Measurements from ENCODE around the gene LECT2. TPM values are rescaled to one million over a fixed set of nuclear protein-coding genes. Genes with fewer than 3 reads are reported as not detected.

LECT2 gene
- total RNA-seq, 1 experiment from 2014 or later = not detected

DNA sequence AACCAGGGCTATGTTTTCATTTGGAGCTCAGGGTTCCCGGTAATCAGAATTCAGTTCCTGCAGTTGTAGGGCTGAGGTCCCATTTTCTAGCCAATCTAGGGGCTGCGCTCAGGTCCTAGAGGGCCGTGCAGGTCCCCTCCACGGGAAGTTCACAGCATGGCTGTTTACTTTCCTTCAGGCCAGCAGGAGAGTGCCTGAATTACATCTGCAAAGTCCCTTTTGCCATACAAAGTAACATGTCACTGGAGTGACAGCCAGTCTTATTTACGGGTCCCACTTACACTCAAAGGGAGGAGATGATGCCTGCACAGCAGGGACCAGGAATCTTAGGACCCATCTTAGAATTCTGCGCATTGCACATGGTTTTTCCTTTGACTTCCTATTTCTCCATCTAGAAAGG lies 44.1 kb upstream of the LECT2 start:
- ATAC-seq = no peak

DNA sequence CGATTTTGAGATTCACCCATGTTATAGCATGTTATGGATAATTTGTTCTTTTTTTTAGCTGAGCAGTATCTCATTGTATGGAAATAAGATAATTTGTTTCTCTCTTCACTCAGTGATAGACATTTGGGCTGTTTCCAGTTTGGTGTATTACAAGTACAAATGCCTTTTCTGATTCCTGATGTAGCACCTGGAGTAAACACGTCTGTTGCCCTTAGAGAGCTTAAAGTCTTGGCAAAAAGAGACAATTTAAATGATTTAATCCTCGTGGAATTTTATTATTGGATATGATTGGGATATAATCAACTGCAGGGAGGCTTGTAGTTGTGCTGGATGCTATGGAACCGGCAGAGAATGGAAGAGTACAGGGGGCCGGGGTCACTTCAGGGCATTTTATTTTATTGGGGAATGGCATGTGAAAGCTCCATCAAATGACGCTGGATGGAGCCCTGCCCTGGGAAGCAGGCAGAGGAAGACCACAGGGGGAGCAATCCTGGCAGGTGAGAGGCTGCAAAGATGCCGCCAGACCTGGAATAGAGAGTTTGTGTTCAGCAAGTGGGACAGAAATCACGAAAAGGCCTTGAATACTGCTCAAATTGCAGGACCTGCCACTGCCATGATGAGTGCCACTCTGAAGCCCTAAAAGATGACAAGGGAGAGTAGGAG lies 43.0 kb upstream of the LECT2 start:
- TF ChIP-seq, protein P1, sequence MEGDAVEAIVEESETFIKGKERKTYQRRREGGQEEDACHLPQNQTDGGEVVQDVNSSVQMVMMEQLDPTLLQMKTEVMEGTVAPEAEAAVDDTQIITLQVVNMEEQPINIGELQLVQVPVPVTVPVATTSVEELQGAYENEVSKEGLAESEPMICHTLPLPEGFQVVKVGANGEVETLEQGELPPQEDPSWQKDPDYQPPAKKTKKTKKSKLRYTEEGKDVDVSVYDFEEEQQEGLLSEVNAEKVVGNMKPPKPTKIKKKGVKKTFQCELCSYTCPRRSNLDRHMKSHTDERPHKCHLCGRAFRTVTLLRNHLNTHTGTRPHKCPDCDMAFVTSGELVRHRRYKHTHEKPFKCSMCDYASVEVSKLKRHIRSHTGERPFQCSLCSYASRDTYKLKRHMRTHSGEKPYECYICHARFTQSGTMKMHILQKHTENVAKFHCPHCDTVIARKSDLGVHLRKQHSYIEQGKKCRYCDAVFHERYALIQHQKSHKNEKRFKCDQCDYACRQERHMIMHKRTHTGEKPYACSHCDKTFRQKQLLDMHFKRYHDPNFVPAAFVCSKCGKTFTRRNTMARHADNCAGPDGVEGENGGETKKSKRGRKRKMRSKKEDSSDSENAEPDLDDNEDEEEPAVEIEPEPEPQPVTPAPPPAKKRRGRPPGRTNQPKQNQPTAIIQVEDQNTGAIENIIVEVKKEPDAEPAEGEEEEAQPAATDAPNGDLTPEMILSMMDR (conservative IDR thresholded peaks at IDR 0.05; ENCODE audit: low read depth, low read length) = no peak
- no peak for TF ChIP-seq EZH2 (IDR thresholded peaks at IDR 0.05; ENCODE audit: low read length, unreplicated experiment)
- TF ChIP-seq EZH2phosphoT487 (IDR thresholded peaks at IDR 0.05; ENCODE audit: borderline replicate concordance, low read length) = no peak
- no peaks in the 10 kb centered on the region for H3K79me2 ChIP-seq (ENCODE audit: low read length)
- no peak overlapping the region for H3K4me3 ChIP-seq (ENCODE audit: low read length)
- no peaks in the 10 kb centered on the region for H3K9me3 ChIP-seq (ENCODE audit: low read length)
- CTCF ChIA-PET = no interaction called here
- H3F3A ChIP-seq (ENCODE audit: low read length, unreplicated experiment) = no peaks in the 10 kb centered on the region
- H3K9me2 ChIP-seq (replicated peaks; ENCODE audit: low read length) = no peaks in the 10 kb centered on the region
- no TSS peak for BruUV-seq (replicated peaks)
- H3K27ac ChIP-seq (ENCODE audit: low read length) = no peak overlapping the region
- H3K4me2 ChIP-seq (ENCODE audit: low read length) = no peak overlapping the region
- H4K20me1 ChIP-seq (ENCODE audit: low read length) = no peaks in the 10 kb centered on the region
- no peak for DNase-seq
- H2AFZ ChIP-seq (ENCODE audit: low read length) = no peak overlapping the region
- intact Hi-C loops (cut with micrococcal nuclease) = no loop called here
- no peaks in the 10 kb centered on the region for H3K36me3 ChIP-seq (ENCODE audit: low read depth, low read length)
- H3K4me1 ChIP-seq (ENCODE audit: insufficient read depth, low read length) = peaks cover 23% of the 10 kb centered on the region
- ATAC-seq = no peak
- no peaks in the 10 kb centered on the region for H3K27me3 ChIP-seq (ENCODE audit: low read length)
- POLR2A ChIA-PET (ENCODE audit: unreplicated experiment) = no interaction called here
- H3K9ac ChIP-seq (ENCODE audit: low read length) = no peak overlapping the region

More for the DNA sequence above, 44.1 kb upstream of the LECT2 start:
- Histone ChIP-seq H3K27ac (ENCODE audit: low read length) (no peak overlapping the region), H3K9me3 (ENCODE audit: low read length) (no peaks in the 10 kb centered on the region), H3K4me3 (ENCODE audit: low read length) (no peak overlapping the region), H4K20me1 (ENCODE audit: low read length) (no peaks in the 10 kb centered on the region), H3F3A (ENCODE audit: low read length, unreplicated experiment) (no peaks in the 10 kb centered on the region), H3K79me2 (ENCODE audit: low read length) (no peaks in the 10 kb centered on the region), H3K4me2 (ENCODE audit: low read length) (no peak overlapping the region), H3K36me3 (ENCODE audit: low read depth, low read length) (no peaks in the 10 kb centered on the region), H2AFZ (ENCODE audit: low read length) (no peak overlapping the region), H3K9ac (ENCODE audit: low read length) (no peak overlapping the region), H3K9me2 (replicated peaks; ENCODE audit: low read length) (no peaks in the 10 kb centered on the region), H3K27me3 (ENCODE audit: low read length) (no peaks in the 10 kb centered on the region), H3K4me1 (ENCODE audit: insufficient read depth, low read length) (peaks cover 16% of the 10 kb centered on the region)
- intact Hi-C loops (cut with micrococcal nuclease) = no loop called here
- no peak for DNase-seq
- ChIA-PET POLR2A (ENCODE audit: unreplicated experiment) (interaction anchor here (0.6 kb wide), 1 partner anchor 20 kb away, joined by 5 read pairs; no protein-coding TSS in a partner anchor), CTCF (no interaction called here)
- TF ChIP-seq, protein P1 (conservative IDR thresholded peaks at IDR 0.05; ENCODE audit: low read depth, low read length) = no peak
- no TSS peak for BruUV-seq (replicated peaks)

DNA sequence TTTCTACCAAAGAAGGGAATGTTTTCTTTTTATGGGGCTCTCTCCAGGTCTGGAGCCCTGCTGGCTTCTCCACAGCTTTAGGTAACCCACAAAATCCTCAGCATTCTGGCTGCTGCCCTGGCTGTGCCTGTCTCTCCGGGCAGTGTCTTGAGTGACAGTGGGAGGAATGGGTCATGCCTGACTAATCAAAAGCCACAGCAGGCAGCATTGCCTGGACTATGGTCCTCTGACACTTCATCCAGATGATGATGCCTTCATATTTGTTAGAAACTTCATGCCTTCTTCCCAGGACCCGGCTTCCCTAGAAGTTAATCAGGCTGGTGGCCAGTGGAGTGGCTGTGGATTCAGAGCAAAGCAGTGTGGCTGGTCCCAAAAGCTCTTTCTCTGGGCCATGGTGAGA lies 41.8 kb upstream of the LECT2 start:
- no peaks in the 10 kb centered on the region for H3K9me3 ChIP-seq (ENCODE audit: low read length)
- no peak overlapping the region for H3K4me3 ChIP-seq (ENCODE audit: low read length)
- ChIA-PET CTCF (no interaction called here), POLR2A (ENCODE audit: unreplicated experiment) (no interaction called here)
- no peak overlapping the region for H3K27ac ChIP-seq (ENCODE audit: low read length)
- H3K9ac ChIP-seq (ENCODE audit: low read length) = no peak overlapping the region
- peaks cover 23% of the 10 kb centered on the region for H3K4me1 ChIP-seq (ENCODE audit: insufficient read depth, low read length)
- no peak overlapping the region for H3K4me2 ChIP-seq (ENCODE audit: low read length)
- H3K27me3 ChIP-seq (ENCODE audit: low read length) = no peaks in the 10 kb centered on the region
- H3K79me2 ChIP-seq (ENCODE audit: low read length) = no peaks in the 10 kb centered on the region
- no peaks in the 10 kb centered on the region for H3F3A ChIP-seq (ENCODE audit: low read length, unreplicated experiment)
- ATAC-seq = no peak
- H4K20me1 ChIP-seq (ENCODE audit: low read length) = no peaks in the 10 kb centered on the region
- TF ChIP-seq EZH2phosphoT487 (IDR thresholded peaks at IDR 0.05; ENCODE audit: borderline replicate concordance, low read length) (no peak), EZH2 (IDR thresholded peaks at IDR 0.05; ENCODE audit: low read length, unreplicated experiment) (no peak)
- TF ChIP-seq, protein P1 (conservative IDR thresholded peaks at IDR 0.05; ENCODE audit: low read depth, low read length) = no peak
- H2AFZ ChIP-seq (ENCODE audit: low read length) = no peak overlapping the region
- intact Hi-C loops (cut with micrococcal nuclease) = no loop called here
- H3K36me3 ChIP-seq (ENCODE audit: low read depth, low read length) = no peaks in the 10 kb centered on the region
- DNase-seq = peak; percentile 16
- no peaks in the 10 kb centered on the region for H3K9me2 ChIP-seq (replicated peaks; ENCODE audit: low read length)
- BruUV-seq (replicated peaks) = no TSS peak

All from PC-3 (cell line).